ENCODE results near the gene CARD11.
"Not testable (repeated sequence)": the region's sequence is repeated elsewhere in the genome, so short reads cannot be mapped to it uniquely, and the experiment has no call there.

CARD11 gene

DNA sequence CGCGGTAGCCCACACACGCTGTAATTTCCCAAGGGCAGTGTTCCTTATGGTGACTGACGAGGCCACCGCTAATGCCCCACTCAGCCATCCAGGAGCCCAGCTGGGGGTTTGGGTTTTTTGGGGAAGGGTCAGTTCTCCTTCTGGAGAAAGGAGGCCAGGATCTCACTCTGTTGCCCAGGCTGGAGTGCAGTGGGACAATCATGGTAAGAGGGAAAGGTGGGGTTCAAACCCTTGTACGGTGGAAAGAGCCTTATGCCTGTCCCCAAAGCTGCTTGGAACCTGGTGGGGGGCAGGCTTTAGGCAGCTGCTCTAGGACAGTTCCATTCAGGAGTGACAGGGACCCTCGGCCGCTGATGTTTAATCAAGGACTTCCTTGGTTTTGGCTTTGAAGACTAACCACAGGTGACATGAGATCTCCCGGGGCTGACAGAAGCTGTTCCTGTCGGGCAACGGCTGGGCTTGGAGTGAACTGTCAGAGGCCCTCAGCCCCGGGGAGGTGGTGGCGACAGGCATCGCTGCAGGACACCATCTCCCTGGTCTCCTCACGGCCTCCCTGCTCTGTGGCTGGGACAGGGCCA lies 84.5 kb downstream of the CARD11 start:
- no peak for DNase-seq

DNA sequence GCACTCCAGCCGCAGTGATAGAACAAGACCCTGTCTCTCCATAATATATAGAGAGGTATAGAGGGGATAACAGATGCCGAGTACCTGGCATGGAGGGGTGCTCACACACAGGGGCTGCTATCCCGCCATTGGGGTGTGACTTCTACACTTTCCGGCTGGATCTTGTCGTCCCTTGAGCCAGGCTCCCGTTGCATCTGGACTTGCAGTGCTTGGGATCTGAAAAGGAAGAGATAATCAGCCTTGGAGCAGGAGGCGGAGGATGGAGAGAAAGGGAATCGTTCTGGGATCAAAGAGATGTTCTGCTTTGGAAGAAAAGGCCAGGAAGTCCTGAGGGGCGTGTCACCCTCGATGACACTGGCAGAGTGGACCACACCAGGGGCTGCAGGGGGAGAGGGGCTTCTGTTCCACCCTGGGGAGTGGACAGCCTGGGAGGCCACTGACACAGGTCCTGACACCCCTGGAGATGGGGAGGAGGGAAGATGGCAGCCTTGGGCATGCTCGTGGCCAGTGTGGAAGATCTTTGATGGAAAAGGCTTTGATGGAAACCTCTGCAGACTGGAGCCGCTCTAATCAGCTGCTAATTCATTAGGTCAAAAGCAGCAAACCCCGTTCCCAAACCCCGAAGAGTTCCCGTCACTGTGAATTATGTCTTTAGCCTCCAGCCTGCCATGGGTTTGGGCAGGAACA lies 85.1 kb downstream of the CARD11 start:
- DNase-seq = no peak

DNA sequence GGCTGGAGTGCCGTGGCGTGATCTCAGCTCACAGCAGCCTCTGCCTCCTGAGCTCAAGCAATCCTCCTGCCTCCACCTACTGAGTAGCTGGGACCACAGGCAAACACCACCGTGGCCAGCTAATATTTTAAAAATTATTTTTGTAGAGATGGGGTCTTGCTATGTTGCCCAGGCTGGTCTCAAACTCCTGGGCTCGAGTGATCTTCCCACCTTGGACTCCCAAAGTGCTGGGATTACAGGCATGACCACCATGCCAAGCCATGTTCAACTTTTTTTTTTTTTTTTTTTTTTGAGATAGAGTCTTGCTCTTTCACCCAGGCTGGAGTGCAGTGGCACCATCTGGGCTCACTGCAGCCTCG lies 86.3 kb downstream of the CARD11 start:
- not testable (repeated sequence) for DNase-seq

DNA sequence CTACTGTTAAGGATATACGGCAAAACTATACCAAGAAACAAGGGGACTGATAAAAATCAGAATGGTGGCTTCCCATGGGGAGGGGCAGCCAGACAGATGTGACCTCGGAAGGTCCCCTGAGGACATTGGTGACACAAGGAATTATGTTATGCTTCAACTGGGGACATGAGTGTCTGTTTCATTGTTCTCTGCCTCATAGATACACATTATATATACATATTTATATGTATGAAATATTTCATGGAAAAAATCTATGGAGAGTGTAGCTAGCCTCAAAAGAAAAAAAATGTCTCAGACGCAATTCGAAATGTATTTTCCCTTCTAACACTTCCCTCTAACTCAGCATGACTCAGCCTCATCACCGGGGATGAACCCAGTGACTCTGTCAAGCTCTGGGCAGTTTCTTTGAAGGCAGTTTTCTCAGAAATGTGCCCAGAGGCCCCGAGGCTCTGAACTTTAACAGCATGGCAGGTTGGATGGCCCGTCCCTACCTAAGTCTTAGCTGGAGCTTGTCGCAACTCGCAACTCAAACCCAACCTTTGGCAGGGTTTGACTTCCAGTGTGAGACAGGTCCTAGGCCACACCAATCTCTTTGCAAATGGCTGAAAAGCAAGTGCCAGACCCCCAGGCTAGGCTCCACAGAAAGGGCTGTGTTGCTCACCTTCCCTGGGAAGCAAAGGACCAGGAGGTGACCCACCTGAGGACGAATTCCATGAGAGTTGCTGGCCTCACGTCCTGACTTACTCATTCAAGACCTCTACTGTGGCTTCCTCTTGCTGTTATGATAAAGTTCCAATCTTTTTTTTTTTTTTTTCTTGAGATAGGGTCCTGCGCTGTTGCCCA lies 86.9 kb downstream of the CARD11 start:
- DNase-seq = peak; percentile 89 to 92

DNA sequence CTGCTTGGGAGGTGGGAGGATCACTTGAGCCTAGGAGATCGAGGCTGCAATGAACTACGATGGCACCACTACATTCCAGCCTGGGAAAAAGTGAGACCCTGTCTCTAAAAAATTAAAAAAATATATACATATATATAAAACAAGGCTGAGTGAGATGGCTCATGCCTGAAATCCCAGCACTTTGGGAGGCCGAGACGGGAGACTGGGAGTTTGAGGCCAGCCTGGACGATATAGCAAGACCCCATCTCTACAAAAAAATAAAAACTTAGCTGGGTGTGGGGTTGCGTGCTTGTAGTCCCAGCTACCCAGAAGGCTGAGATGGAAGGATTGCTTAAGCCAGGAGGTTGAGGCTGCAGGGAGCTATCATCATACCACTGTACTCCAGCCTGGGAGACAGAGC lies 87.6 kb downstream of the CARD11 start:
- DNase-seq = no peak

DNA sequence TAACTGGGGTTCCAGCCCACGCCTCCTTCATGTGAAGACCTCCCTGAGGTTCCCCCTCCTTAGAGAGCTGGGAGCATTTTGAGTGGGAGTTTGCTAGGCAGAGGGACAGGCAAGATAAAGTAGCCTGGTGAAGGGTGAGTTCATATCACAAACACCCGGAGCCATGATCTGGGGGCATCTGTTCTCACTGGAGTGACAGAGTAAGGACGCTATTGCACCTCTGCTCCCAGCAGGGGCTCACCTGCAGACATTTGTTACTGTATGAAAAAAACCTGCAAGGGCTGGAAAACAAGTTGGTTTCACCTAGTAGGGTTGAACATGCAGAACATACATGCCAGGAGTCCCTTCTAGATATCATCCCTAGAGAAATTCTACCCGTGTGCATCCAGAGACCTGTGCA lies 88.4 kb downstream of the CARD11 start:
- no peak for DNase-seq

DNA sequence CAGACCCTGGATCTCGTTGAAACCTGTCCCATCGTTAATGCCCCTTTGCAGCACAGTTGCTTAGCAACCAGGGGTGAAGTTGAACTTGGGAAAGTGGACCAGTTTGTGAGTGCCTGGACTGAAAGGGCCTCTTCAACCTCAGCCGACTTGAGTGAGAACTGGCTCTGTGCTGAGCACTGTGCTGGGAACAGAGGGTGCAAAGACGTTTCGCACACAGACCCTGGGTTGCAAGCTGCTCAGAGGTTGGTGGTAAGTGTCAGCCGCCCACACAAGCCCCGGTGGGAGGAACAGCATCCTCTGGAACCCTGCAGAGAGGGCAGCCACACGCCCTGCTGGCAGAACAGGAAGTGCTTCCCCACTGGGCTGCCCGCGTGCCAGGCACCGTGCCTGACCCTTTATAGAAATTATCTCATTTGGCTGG lies 89.2 kb downstream of the CARD11 start:
- peak; percentile 42 to 50 for DNase-seq

DNA sequence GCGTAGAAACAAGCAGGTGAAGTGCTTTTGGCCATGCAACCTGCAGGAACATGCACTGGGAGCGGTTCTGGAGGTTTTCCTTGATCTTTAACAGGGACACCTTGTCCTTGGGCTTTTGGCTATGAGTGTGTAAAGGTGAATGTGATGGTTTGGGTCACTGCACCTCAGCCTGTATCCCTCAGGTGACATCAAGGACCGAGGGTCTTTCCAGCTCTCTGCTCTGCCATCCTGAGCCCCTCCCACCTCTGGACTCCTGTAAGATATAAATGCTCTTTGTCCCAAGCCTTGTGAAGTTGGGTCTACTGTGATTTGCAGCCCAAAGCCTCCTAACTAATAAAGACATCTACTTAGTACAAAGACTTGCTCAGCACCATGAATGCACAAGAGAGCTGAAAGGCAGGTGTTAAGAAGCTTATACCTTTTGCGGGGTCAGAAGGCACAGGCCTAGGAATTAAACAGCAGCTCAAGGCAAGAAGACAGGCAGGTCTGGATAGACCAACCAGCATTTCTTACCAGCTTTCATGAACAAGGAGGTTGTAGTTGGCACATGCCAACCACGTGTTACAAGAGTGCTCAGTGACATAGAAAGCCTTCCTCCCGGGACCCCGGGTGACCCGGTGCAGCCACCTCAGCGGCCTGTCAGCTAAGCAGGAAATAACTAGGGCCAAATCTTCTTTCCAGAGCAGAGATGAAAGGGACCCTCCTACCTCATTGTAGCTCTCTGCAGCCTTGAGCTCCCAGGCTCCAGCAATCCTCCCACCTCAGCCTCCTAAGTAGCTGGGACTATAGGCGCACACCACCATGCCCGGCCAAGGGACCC lies 89.9 kb downstream of the CARD11 start:
- no peak for DNase-seq

DNA sequence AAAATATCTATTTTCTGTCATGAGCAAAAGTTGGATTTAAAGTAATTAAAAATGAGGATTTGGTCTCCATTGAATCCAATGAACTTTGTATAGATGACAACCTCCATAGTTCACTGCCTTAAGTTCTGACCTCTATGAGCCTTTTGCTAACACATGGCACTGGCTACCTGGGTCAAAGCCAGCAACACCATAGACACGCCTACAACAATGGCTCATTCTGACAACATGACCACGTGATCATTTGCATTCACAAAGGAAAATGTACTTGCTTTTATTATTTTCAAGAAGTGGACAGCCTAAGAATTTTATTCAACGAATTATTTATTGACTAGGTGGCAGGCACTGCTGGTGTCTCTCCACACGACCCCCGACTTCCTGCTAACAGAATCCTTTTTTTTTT lies 90.6 kb downstream of the CARD11 start:
- DNase-seq = peak; percentile 23 to 54

DNA sequence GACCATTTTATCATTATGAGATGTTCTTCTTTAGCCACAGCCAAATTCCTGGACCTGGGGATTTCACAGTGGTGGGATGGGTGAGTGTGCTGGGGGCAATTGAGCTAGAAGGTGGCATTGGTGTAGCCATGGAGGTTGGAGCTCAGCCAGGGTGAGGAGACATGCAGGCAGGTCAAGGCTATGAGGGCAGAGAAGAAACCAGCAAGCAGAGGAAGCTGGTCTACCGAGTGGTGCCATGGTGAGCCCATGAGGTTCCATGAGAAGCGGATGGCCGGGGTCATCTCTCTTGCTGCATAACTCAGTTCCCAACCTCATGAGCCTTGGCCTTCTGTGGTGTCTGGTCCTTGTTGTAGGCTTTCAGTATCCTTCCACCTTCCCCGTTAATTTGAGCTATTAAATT lies 91.4 kb downstream of the CARD11 start:
- DNase-seq = no peak

DNA sequence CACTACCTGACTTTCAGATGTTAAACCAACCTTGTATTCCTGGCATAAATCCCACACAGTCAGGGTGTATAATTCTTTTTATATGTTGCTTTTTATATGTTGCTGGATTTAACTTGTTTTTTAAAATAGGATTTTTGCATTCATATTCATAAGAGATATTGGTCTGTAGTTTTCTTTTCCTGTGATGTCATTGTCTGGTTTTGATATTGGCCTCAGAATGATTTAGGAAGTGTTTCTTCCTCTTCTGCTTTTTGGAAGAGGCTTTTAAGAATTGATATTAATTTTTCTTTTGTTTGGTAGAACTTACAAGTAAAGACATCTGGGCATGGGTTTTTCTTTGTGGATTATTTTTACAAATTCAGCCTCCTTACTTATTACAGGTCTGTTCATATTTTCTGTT lies 93.1 kb downstream of the CARD11 start:
- DNase-seq = peak; percentile 63 to 69

DNA sequence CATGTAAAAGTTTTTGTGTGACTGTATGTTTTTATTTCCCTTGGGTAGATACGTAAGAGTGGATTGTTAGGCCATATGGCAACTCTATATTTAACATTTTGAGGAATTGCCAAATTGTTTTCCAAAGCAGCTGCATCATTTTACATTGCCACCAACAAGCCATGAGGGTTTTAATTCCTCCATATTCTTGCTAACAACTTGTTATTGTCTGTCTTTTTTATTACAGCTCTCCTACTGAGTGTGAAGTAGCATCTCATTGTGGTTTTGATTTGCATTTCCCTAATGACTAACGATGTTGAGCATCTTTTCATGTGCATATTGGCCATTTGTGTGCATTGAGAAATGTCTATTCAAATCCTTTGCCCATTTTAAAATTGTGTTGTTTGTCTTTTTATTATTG lies 94.9 kb downstream of the CARD11 start:
- DNase-seq = no peak

DNA sequence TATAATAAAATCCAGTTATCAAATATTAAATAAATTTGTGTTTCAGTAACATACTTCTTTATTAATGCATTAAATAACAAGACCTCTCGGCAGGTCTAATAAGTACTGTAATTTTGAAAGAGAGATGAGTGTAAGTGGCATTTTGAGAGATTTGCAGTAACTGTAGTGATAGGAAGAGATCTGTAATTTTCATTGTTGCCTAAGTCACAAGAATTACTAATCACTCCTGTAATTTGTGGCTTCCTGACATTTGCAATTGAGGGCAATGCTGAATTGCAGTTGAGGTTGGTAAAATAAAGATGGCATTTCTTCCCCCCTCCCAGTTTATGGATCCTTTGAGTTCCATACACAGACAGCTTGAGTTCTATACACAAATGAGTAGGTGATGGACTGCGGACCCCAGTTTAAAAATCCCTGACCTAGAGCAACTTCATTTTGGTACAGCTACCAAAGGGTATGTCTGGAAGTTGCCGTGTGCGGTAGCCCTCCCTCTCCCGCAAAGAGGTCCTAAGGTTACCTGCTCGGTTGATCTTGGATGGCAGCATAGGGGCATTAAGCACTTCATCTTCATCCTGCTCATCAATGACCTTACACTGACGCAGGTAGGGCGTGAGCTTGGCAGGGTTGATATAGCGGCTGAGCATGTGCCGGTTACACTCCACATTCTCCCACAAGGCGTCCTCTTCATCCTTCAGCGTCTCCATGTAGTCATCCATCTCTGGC lies 96.4 kb downstream of the CARD11 start:
- peak; percentile 61 to 62 for DNase-seq

DNA sequence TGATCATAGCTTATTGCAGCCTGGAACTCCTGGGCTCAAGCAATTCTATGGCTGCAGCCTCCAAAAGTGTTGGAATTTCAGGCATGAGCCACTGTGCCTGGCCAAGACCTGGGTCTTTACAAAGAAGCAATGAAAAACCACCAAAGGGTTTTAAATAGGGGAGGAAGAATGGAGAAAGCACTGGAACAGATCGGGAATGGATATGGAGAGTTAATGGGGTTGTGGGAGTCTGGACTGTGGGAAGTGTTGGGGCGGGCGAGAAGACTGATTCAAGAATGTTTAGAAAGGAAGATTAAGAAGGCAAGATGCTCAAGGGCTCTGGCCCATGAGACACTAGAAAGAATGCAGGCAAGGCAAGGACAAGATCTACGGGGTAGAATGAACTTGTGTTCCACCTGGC lies 98.5 kb downstream of the CARD11 start:
- DNase-seq = no peak

DNA sequence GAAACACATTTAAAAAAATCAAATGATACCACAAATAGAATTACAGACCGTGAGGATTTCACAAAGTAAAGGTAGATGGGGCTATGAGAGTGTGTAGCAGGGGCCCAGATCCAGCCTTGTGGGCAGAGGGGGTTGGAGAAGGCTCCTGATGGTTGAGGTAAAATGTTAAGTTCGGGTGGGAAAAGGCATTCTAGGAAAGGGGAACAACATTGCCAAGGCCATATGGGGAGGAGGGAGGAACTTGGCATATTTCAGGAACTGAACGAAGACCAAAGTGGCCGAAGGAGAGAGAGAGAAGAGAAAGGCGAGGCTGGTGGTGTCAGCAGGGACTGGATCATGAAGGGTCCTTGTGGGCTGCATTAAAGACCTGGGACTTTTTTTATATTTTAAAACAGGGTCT lies 98.9 kb downstream of the CARD11 start:
- peak; percentile 53 to 64 for DNase-seq

DNA sequence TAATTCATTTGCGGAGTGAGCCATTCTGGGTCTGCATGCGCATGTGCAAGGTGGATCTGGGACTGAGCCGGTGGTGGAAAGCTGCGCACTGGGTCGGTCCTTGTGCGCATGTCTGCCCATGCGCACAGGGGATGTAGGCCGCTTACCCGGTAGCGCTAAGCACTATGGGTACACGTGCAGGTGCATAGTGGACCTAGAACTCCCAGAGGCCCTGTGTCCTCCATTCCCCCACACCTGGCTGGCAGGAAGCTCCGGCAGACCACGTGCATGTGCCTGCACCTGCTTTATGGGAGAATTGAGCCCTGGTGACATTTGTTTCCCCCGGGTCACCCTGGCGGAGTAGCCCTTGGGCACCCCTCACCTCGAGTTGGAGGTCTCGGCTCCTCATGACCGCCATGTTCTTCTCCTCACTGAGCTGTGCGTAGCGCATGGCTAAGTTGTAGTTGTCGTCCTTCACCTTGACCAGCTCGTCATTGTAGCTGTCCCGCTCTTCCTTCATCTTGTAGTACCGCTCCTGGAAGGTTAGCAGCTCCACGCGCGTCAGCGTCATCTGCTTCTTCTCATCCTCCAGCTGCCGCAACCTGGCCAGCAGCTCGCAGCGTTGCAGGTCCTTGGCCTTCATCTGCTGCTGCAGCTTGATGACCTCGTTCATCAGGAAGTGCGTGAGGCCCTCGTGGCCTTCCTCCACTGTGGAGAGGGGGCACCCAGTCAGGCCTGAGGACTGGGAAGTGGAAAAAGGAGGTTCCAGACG lies 99.6 kb downstream of the CARD11 start:
- DNase-seq = no peak

DNA sequence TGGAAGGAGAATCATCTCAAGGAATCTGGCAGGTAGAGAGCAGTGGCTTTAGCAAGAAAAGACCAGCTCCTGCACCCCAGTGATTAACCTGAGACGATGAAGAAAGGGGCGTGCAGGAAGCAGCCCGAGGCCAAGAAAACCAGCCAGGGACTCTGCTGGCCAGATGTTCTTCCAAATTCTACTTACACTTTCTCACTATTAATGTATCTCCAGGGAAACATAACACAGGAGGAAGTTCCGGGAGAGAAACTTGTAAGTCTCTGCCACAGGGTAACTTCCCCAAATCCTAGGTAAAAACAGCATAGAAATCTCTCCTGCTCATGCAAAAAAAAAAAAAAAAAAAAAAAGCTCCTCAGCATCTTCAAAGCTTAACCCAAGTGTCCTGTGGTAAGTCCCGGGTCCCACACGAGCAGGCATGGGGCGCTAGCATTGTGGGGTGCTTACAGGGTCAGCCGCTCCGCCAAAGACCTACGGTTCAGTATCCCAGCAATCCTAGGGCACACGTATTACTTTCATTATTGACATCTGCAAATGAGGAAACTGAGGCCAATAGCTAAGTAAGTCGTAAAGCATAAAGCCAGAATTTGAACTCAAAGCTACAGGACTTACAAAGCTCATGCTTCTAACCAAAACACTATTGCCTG lies 102.3 kb downstream of the CARD11 start:
- DNase-seq = peak; percentile 49 to 70

DNA sequence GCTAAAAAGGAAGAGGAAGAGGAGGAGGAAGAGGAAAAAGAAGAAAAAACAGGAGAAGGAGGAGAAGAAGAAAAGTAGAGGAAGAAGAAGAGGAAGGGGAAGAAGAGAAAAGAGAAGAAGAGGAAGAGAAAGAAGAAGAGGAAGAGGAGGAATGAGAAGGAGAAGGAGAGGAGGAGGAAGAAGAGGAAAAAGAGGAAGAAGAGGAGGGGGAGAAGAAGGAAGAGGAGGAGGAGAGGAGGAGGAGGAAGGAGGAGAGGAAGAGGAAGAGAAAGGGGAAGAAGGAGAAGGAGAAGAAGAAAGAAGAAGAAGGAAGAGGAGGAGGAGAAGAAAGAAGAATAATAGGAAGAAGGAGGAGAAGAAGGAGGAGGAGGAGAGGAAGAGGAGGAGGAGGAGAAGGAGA lies 103.2 kb downstream of the CARD11 start:
- no peak for DNase-seq

DNA sequence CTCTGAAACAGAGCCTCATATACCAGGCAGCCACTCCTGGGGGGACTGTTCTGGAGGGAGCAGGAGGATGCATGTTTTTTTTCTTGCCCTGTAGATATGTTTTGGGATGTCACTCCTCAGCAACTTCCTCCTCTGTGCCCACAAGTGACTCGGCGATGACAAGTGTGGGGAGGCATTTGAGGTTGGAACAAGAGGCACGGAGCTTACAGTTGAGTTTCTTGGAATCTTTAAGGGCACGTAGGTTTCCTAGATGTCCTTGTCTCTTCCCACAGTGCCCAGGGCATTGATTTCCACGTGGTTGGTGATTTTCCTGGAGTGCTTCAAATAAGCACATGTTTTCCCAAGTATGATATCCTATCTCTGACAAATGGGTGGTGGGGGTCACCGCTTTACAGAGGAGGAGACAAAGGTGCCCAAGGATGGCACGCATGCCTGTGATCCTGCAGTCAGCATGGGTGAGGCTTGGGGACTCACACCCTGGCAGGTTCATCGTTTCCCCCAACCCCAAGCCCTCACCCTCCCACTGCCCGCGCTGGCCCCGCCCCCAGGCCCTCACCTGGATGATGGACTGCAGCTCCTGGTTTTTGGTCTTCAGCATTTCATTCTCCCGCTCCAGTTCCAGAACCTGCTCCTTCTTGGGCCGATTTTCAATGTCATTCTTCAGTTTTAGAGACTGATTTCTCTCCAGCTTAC lies 104.3 kb downstream of the CARD11 start:
- DNase-seq = peak; percentile 40 to 48

DNA sequence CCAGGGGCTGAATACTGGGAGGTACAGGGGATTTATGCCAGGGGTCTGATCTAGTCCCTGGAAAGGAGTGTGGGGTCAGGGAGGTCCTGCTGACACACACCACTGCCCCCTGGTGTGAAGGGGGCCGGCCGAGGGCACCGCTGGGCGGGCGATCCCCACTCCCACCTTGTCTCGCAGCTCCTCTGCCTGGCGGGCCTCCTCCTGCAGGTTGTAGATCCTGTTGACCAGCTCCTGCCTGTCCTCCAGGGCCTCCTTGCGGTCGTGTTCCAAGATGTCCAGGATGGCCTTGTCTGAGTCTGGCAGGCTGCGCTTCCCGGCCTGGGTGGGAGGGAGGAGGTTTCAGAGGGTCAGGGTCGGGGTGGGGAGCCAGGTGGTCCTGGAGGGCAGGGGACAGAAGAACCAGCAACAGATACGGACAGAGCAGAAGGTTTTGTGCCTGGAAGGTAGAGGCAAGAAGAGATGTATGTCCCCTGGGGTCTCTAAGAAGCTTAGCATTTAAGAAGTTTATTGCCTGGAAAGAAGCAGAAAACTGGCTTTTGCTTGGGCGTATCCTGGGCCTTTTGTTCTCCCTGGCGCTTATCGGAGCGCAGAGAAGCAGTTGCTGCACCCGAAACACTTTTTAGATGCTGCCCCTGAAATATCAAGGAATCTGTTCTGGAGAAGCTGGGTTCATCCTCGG lies 105.0 kb downstream of the CARD11 start:
- no peak for DNase-seq

Measured in inflammatory macrophage treated with lipopolysaccharide for 1 hour (primary cell).